Dermis blood vessel endothelial cell (primary cell): ENCODE measurements around the gene CAPN13. TPM values are rescaled to one million over a fixed set of nuclear protein-coding genes. Genes with fewer than 3 reads are reported as not detected.
"Not testable (repeated sequence)": the region's sequence is repeated elsewhere in the genome, so short reads cannot be mapped to it uniquely, and the experiment has no call there.

Experiments
- DNase-seq: peaks from one replicate; pipeline ENCODE4 v3.0.0; 2010
- total RNA-seq: library from RNA; depleted of rRNA; stranded (reverse); fragments of >200 nt; gene quantifications from 2 replicates; pipeline ENCODE4 v1.2.3, GENCODE V29; 2014

CAPN13 gene
- total RNA-seq, 1 donor from 2014 or later, result not detected

DNA sequence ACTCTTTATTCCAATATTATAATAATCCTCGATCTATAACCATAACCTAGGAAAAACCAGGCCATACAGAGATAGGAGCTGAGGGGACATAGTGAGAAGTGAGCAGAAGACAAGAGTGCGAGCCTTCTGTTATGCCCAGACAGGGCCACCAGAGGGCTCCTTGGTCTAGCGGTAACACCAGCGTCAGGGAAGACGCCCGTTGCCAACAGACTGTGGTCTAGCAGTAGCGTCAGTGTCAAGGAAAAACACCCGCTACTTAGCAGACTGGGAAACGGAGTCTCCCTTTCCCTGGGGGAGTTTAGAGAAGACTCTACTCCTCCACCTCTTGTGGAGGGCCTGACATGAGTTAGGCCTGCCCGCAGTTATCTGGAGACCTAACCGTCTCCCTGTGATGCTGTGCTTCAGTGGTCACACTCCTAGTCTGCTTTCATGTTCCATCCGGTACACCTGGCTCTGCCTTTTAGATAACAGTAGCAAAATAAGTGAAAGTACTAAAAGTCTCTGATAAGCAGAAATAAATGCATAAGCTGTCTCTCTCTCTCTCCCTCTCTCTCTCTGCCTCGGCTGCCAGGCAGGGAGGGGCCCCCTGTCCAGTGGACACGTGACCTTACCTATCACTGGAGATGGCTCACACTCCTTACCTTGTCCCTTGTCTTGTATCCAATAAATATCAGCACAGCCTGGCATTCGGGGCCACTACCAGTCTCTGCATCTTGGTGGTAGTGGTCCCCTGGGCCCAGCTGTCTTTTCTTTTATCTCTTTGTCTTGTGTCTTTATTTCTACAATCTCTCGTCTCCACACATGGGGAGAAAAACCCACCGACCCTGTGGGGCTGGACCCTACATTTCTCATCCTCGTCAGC is 109.8 kb downstream of the CAPN13 start:
- DNase-seq, result not testable (repeated sequence)

DNA sequence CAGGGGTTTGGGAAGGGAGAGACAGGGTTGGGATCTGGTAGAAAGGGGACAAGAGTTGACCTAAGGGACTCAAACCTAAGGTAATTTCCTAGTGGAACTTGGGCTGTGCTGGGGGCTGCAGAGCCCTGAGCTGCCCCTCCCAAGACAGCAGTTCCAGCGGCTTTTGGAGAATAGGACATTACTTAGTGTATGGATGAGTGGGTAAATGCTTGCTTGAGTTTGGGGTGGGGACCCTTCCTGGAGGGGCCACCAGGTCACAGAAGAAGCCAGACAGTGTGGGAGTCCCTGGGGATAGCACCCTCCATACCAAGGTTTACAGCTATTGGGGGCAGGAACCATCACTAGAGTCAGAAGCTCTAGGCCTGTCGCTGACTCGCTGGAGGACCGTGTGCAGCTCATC is 111.5 kb downstream of the CAPN13 start:
- DNase-seq, result no peak

DNA sequence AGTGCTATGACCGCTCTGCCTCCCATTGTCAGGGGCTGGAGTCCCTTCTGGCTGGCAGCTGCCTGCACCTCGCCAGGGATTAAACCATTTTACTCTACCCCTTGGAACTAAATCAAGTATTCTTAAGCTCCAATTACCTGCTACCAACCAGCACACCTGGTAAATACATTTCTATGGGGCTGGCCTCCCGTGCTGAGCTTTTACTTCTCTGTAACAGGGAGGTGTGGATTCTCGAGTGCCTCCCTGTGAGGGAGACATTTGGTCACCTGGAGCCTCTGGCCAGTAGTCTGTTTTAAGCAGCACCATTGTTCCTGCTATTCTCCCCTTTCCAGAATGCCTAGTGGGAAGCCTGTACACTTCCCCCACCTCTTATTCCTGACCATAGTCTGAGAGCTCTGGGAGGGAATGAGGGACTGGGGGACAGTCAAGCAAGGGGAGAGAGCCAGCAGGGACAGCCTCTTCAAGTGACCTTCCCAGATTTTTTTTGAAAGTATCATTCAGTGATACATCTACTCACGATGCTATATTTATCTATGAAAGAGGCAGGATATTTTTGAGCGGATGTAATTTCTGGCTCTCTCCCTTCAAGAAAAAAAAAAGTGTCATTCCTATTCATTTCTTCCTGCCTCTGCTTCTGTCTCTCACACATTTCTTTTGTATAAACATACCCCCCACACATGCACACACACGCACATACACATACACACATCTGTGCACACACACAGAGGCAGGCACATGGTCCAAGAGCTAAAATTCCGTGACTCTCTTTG is 112.8 kb downstream of the CAPN13 start:
- no peak for DNase-seq

- DNase-seq, result no peak
Measured at GRCh38 chr2:30693821-30694281, 113.4 kb downstream of the CAPN13 start.

- DNase-seq, result no peak
Measured at GRCh38 chr2:30692829-30693275, 114.4 kb downstream of the CAPN13 start.

DNA sequence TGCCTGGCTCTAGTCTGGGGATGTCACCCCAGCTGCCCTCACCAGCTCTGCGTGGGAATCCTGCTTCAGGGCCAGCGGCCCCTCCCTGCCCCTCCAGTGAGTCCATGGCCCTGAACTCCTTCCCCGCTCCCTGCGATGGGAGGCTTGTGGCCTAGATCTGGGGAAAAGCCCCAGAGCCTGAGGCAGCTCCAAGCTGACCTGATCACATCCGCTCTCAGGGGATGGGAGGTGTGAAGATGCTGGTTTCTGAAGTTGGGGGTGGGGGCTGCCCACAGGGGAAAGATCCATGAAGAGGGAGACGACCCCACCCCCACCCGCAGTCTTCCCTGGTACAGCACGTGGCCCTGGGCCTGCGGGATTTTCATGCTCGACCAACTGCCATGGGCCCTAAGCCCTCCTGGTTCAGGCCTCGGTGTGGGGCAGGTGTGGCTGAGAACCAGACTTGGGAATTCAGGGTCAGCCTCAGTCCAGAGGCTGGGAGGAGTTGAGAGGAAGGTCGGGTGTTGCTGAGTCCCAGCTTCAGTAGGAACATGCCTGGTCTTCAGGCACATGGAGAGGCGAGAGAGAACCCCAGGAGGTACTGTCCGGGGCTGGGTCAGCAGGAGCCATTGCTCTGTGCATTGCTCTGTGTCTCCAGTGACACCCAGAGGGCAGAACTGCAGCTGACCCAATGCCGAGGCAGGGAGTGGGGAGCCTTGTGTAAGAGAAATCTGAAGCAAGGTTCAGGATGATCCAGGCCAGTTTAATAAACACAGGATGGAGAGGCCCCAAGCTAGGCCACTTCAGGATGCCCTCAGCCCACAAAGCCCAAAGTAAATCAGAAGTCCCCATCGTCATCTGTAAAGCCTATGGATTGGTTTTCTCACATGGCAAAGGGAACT is 115.1 kb downstream of the CAPN13 start:
- no peak for DNase-seq

DNA sequence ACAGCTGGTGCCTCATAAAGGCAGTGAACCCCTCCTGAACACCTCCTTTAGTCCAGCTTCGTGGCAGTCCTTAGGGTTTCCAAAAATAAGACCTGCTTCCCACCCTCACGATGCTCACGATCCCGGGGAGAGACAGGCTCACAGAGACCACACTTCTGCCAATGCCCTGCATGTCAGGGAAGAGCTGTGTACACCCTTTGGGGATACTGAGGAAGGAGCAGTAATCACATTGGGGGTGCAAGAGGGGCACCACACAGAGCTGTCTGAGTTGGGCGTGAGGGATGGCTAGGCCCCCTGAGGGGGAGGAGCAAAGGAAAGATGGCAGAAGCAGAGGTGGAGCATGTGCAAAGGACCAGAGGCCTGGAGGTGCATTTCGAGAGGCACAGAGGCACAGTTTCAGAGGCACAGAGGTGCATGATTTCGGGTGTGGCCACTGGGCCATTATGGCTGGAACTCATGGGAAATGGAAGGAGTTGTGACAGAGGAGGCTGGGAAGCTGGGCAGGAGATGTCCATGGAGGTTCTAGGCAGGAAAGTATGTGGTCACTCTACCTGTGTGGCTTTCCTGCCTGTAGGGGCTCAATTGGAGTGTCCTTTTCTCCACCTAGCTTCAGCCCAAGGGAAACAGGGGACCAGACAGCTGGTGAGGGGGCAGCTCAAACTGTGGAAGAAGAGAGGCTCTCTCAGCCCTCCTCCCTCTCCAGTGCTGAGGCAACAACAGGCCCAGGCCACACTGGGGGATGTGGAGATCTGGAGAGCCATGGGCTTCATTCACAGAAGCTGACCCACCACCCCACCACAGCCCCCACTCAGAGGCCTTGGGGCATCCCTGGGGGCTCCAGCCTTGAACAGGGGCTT is 115.9 kb downstream of the CAPN13 start:
- DNase-seq, result no peak

DNA sequence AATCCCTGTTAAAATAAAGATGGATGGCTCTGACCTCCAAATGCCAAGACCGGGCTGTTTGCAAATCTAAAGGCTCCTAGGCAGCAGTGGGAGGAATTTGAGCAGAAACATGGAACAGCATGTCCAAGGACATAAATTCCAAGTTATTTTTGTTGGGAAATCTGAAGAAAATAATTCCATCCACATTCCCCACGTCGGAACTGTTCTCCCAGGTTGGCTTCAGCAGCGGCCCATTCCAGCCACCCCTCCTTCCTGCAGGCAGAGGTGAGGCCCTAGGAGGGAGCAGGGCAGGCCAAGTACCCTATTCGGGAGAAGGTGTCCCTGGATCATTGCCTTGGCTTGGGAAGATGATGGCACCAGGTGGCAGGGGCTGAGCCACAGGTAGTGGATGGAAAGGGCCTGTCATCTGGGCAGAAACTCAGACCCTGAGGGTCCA is 117.1 kb downstream of the CAPN13 start:
- no peak for DNase-seq

DNA sequence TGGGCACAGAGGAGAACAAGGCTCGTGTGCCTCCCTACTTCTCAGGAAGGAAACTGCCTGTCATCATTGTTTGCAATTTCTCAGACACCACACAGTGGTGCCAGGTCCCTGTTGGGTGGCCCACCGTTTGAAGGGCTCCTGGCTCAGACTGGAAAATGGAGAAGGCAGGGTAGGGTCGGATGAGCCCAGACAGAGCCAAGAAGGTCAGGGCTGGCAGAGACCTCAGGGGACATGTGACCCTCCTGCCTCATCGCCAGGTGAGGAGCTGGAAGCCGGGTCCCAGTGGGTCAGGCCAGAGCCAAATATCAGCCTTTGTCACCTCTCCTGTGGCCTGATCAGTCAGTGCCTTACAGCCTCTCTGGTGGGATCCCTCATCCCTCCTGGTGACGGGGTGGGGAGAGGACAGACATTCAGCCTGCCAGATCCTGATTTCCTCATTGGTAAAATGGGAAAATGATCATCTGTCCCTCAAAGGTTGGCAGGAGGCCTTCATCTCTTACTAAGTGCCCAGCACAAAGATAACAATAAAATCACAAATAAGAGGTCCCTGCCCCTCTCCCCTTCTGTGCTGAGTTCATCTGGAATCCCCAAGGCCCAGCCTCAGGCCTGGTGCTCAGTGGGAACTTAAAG is 117.6 kb downstream of the CAPN13 start:
- no peak for DNase-seq

- no peak for DNase-seq
Measured at GRCh38 chr2:30688956-30689401, 118.3 kb downstream of the CAPN13 start.

DNA sequence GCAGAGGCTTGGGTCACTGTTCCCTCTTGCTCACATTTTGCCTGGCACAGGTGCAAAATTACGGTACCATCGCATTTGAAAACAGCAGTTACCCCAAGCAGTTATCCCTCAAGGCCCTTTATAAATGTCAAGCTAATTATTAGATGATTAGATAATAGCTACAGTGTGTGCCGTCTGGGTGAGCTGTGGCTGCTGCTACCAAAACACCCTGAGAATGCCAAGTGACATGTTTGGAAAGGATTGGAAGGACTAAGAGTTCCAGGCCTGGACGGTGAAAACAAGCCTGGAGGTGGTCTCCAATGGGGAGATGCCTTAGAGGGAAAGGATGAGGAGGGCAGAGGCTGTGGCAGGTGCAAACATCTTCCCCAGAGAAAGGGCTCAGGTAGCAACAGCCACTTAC is 120.6 kb downstream of the CAPN13 start:
- DNase-seq, result no peak

DNA sequence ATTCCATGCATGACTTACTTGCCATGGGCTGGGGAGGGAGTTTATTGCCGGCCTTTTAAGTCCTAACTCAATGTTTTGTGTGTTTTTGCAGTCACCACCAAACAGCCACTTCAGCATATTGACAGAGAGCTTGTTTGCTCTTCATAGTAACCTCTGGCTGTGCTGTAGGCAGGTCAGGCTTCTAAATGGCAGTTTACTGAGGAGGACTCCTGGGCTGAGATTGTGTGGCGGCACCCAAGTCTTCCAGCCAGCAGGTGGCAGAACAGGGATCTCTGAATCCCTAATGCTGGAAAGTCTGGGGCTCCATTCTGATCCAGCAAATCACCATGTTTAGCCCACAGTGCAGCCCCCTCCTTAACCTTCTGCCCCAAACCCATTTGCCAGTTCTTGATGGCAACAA is 121.2 kb downstream of the CAPN13 start:
- DNase-seq, result no peak

DNA sequence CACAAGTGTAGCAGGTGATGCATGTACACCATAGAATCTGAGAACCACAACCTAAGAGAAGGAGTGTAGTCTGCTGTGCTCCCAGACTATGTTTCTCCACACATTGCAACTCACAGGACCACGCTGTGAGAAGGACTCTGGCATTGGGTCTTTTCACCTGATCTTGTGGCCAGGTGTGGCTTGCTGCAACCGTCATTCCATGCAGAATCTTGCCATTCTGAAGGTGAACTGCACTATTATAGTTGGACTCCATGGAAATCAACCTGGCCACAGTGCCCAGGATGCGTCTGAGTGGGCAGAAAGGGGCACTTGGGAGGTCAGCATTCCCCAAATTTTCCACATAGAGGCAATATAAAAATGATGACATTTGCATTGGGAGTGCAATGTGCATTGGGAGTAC is 122.2 kb downstream of the CAPN13 start:
- no peak for DNase-seq

DNA sequence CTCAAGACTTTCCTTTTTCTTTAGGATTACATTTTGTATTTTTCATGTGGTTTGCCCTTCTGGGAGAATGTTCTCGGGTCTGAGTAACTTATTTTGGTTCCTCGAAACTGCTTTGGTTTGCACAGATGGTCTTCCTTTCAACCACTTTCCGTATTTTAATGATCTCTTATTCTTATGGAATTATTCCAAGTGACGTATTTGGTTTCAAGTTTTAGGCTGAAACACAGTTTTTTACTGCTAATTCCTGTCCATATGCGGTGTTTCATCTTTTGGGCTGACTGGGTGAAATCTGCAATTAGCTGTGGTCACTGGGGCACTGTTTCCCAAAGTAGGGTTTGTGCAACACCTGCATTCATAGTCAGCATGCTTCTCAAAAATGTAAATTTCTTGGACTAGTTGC is 122.7 kb downstream of the CAPN13 start:
- no peak for DNase-seq

GRCh38 chr2:30684026-30684425 is 123.2 kb downstream of the CAPN13 start:
- no peak for DNase-seq

GRCh38 chr2:30683236-30683956 is 123.8 kb downstream of the CAPN13 start:
- DNase-seq, result no peak

GRCh38 chr2:30681022-30681421 is 126.2 kb downstream of the CAPN13 start:
- DNase-seq, result no peak

- DNase-seq, result no peak
Measured at GRCh38 chr2:30680121-30680520, 127.1 kb downstream of the CAPN13 start.

GRCh38 chr2:30679426-30680088 is 127.7 kb downstream of the CAPN13 start:
- no peak for DNase-seq
